Measurements from ENCODE around the gene SMIM21.

The SMIM21 gene

DNA sequence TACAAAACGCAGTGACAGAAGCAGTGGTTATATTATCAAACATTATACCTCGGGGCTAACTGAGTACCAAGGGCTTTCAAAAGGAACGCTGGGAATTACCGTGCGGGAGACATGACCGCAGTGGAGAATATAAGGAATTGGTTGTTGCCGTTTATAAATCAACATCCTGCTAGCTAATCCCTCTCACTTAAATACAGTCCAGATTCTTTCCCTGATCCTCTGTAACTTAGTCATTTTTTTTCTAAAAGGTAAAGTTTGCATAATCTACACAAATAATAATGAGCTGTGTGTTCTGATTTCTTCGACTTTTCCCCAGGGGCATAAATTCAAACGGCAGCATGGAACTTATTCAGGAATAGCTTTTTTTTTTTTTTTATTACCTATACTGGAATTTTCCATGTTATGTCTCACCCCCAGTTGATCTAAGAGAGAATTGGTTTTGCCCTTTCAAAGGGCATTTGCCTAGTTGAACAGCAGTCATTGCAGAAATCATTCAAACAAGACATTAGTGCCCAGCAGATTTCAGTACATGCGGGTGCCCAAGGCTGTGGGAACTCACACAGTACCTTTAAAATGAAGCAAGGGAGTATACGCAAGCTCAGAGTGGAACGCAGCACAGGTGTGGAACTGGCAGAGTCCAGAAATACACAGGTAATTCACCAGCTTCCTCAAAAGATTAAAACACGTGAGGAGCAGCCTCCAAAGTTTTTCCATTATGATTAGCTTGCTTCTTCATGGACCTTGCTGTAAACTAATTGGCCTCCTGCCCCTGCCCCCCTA is 63.9 kb downstream of the SMIM21 start:
- no peaks in the 10 kb centered on the region for H3K27me3 ChIP-seq (ENCODE audit: insufficient read depth, insufficient read length)
- H3K4me1 ChIP-seq (ENCODE audit: insufficient read depth, insufficient read length) = peaks cover 5% of the 10 kb centered on the region
- H3K36me3 ChIP-seq (ENCODE audit: insufficient read depth, insufficient read length, low read length) = no peaks in the 10 kb centered on the region
- no peaks in the 10 kb centered on the region for H3K9me3 ChIP-seq (ENCODE audit: insufficient read depth, low read length)
- no peak overlapping the region for H3K9ac ChIP-seq (ENCODE audit: insufficient read length, low read depth)
- no peak for DNase-seq (ENCODE audit: low read depth, low spot score)
- no peak overlapping the region for H3K4me3 ChIP-seq (ENCODE audit: insufficient read length, low read depth)
- no peak for TF ChIP-seq SUZ12 (IDR thresholded peaks at IDR 0.05; ENCODE audit: extremely low read depth, insufficient read depth, insufficient read length)
- no peak for TF ChIP-seq ZNF274 (IDR thresholded peaks at IDR 0.05; ENCODE audit: low read depth, low read length)
- TF ChIP-seq YY1 (IDR thresholded peaks at IDR 0.05; ENCODE audit: insufficient read depth, insufficient read length) = no peak

DNA sequence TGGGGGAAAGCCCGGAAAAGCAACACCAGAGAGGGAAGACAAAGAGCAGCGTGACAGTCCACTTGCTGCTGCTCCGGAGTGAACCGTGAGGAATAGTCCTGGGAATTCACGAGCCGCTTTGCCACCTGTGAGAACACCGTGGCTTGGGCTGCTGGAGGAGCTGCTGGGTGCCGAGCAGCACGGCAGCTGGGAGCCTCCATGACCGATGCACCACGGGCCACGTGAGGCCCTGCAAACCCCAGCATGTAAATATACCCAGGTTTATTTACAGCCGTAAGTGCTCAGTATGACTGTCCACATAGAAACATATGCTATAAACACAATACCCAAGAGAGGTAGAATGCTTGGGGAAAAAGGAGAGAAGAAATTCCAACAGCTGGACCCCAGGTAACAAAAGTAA is 65.1 kb downstream of the SMIM21 start:
- DNase-seq (ENCODE audit: low read depth, low spot score) = no peak
- H3K9ac ChIP-seq (ENCODE audit: insufficient read length, low read depth) = no peak overlapping the region
- no peaks in the 10 kb centered on the region for H3K27me3 ChIP-seq (ENCODE audit: insufficient read depth, insufficient read length)
- TF ChIP-seq ZNF274 (IDR thresholded peaks at IDR 0.05; ENCODE audit: low read depth, low read length) (no peak), YY1 (IDR thresholded peaks at IDR 0.05; ENCODE audit: insufficient read depth, insufficient read length) (no peak), SUZ12 (IDR thresholded peaks at IDR 0.05; ENCODE audit: extremely low read depth, insufficient read depth, insufficient read length) (no peak)
- no peak overlapping the region for H3K4me3 ChIP-seq (ENCODE audit: insufficient read length, low read depth)
- no peaks in the 10 kb centered on the region for H3K36me3 ChIP-seq (ENCODE audit: insufficient read depth, insufficient read length, low read length)
- H3K9me3 ChIP-seq (ENCODE audit: insufficient read depth, low read length) = 0 out of 2 replicates have a peak, but pooled peaks cover under 1% of the 10 kb centered on the region
- H3K4me1 ChIP-seq (ENCODE audit: insufficient read depth, insufficient read length) = peaks cover 5% of the 10 kb centered on the region

DNA sequence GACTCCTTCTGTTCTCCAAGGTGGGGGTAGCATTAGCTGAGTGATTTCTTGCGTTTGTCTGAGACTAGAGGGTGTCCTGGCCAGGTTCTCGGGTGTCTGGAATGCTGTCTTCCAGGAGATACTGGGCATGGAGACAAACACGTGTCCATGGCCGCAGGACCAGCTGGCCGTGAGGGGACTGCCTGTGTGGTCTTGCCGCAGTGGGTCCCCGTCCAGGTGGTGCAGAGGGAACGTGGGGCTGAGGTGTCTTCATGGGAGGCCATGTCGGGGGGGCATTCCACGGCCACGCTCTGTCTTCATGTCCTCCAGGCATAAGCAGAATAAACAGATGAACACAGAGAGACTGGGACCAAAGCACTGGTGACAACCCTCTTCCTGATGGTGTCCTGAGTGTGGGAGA is 66.6 kb downstream of the SMIM21 start:
- Histone ChIP-seq H3K9ac (ENCODE audit: insufficient read length, low read depth) (no peak overlapping the region), H3K27me3 (ENCODE audit: insufficient read depth, insufficient read length) (no peaks in the 10 kb centered on the region), H3K4me1 (ENCODE audit: insufficient read depth, insufficient read length) (peaks cover 5% of the 10 kb centered on the region), H3K36me3 (ENCODE audit: insufficient read depth, insufficient read length, low read length) (no peaks in the 10 kb centered on the region), H3K9me3 (ENCODE audit: insufficient read depth, low read length) (peaks cover 7% of the 10 kb centered on the region; the same call in 1 of the 2 replicates), H3K4me3 (ENCODE audit: insufficient read length, low read depth) (no peak overlapping the region)
- no peak for TF ChIP-seq YY1 (IDR thresholded peaks at IDR 0.05; ENCODE audit: insufficient read depth, insufficient read length)
- no peak for TF ChIP-seq SUZ12 (IDR thresholded peaks at IDR 0.05; ENCODE audit: extremely low read depth, insufficient read depth, insufficient read length)
- TF ChIP-seq ZNF274 (IDR thresholded peaks at IDR 0.05; ENCODE audit: low read depth, low read length) = no peak
- DNase-seq (ENCODE audit: low read depth, low spot score) = no peak

DNA sequence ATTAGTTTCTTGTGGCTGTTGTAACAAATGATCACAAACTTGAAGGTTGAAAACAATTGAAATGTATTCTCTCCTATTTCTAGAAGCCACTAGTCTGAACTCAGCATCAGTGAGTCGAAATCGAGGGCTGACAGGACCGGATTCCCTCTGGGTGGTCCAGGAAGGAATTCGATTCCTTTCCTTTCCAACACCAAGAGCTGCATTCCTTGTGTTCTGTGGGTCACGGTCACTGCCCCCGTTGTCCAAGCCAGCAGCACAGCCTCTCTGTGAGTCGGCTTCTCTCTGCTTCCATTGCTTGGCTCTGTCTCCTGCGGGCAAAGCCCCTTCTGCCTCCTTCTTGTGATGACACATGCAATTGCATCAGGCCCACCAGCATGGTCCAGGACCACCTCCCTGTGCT is 67.3 kb downstream of the SMIM21 start:
- peaks cover 7% of the 10 kb centered on the region; the same call in 1 of the 2 replicates for H3K9me3 ChIP-seq (ENCODE audit: insufficient read depth, low read length)
- H3K9ac ChIP-seq (ENCODE audit: insufficient read length, low read depth) = no peak overlapping the region
- no peak for TF ChIP-seq ZNF274 (IDR thresholded peaks at IDR 0.05; ENCODE audit: low read depth, low read length)
- TF ChIP-seq YY1 (IDR thresholded peaks at IDR 0.05; ENCODE audit: insufficient read depth, insufficient read length) = no peak
- TF ChIP-seq SUZ12 (IDR thresholded peaks at IDR 0.05; ENCODE audit: extremely low read depth, insufficient read depth, insufficient read length) = no peak
- H3K4me3 ChIP-seq (ENCODE audit: insufficient read length, low read depth) = no peak overlapping the region
- H3K36me3 ChIP-seq (ENCODE audit: insufficient read depth, insufficient read length, low read length) = no peaks in the 10 kb centered on the region
- H3K27me3 ChIP-seq (ENCODE audit: insufficient read depth, insufficient read length) = no peaks in the 10 kb centered on the region
- peaks cover 4% of the 10 kb centered on the region for H3K4me1 ChIP-seq (ENCODE audit: insufficient read depth, insufficient read length)
- no peak for DNase-seq (ENCODE audit: low read depth, low spot score)

All from NT2/D1 (cell line).